CD4-positive, alpha-beta T cell treated with Interleukin-15 for 1 hour (primary cell): Measurements from ENCODE around the gene TTC7B.
"Not testable (repeated sequence)": the region's sequence is repeated elsewhere in the genome, so short reads cannot be mapped to it uniquely, and the experiment has no call there.

ENCODE experiments used
- DNase-seq: peaks from one replicate; pipeline ENCODE4 v3.0.0-alpha.2; 2020

The TTC7B gene

DNA sequence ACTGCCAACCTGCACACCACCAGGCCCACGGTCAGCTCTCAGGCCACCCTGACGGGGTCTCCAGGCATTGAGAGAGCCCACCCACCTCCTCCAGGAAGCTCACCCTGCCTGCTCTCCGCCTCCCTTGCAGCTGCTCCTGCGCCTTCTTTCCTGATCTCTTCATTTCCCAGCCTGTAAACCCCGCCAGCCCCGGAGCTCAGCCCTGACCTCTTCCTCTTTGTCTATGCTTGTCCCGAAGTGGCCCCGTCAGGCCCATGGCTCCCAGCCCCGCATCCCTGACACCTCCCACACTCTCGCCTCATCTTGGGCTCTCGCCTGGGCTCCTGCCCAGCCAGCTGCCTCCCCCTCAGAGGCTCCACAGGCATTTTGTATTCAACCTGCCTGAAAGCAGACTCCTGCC lies 280.1 kb downstream of the TTC7B start:
- DNase-seq, result no peak

DNA sequence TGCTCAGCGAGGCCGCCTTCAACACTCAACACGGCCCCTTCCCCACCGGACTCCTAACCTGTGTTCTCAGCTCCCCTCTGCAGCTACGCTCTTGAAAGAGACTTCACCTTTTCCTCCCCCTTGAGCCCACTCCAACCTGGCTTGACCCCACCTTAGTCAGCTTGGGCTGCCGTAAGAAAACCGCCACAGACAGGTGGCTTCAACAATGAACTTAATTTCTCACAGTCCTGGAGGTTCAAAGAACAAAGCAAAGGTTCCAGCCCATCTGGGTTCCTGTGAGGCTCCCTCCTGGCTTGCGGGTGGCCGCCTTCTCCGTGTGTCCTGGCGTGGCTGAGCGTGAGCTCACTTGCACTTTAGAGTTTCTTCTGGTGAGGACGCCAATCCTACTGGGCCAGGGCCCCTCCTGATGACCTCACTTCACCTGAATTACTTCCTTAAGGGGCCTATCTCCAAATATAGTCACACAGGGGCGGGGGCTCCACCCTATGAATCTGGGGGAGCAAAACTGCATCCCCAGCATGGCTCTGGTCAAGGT lies 280.6 kb downstream of the TTC7B start:
- no peak for DNase-seq

GRCh38 chr14:90534838-90535555 lies 281.2 kb downstream of the TTC7B start:
- DNase-seq, result no peak

GRCh38 chr14:90534091-90534837 lies 282.0 kb downstream of the TTC7B start:
- DNase-seq, result no peak

- no peak for DNase-seq
Observed at GRCh38 chr14:90533591-90534021, 282.6 kb downstream of the TTC7B start.

- no peak for DNase-seq
Observed at GRCh38 chr14:90532826-90533525, 283.3 kb downstream of the TTC7B start.

DNA sequence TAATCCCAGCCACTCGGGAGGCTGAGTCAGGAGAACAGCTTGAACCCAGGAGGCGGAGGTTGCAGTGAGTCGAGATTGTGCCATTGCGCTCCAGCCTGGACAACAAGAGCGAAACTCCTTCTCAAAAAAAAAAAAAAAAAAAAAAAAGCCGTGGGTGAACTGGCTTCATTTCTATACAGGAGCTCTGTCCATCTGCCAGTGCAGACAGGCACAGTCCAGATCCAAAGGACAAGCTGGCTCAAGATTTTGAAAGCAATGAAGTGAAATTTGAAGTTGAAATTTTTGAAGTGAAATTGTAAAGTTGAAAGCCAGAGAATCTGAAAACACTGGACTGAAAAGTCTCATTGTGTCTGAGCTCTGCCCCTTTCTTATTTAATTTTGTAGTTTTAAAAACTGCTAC lies 284.7 kb downstream of the TTC7B start:
- DNase-seq, result no peak

DNA sequence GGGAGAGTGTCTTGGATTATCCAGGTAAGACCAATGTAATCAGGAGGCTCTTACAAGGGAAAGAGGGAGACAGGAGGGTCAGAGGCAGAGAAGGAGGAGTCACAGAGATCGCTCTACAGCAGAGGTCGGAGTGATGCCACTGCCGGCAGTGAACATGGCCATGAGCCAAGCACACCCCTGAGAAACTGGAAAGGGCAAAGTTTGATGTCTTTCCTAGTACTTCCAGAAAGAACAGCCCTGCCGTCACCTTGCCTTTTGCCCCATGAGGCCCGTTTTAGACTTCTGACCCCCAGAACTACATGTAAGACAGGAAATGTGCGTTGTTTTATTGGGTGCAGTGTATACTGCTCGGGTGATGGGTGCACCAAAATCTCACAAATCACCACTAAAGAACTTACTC lies 285.7 kb downstream of the TTC7B start:
- DNase-seq, result no peak

DNA sequence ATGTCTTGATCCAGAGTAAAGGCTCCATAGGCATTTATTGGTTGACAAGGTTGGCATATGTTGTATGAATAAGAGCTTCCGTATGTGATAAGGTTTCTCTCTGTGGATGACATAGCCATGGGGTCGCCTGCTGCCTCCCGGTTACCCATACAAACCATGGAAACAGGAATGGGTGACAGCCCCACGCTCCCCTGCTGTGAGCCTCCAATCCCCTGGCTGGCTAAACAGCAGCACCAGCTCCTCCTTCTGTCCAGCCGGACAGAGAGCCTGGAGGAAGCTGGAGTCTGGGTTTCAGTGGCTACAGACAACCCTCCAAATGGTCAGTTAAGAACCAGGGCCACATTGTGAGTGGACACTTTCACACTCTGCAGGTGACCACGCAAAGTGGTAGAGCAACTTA lies 288.3 kb downstream of the TTC7B start:
- no peak for DNase-seq

DNA sequence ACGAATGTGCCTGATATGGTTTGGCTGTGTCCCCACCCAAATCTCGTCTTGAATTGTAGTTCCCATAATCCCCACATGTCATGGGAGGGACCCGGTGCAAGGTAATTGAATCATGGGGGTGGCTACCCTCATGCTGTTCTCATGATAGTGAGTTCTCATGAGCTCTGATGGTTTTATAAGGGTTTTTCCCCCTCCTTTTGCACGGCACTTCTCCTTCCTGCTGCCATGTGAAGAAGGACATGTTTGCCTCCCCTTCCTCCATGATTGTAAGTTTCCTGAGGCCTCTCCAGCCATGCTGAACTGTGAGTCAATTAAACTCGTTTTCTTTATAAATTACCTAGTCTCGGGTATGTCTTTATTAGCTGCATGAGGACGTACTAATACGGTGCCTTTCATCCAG lies 289.7 kb downstream of the TTC7B start:
- DNase-seq, result not testable (repeated sequence)

GRCh38 chr14:90525353-90526028 lies 290.7 kb downstream of the TTC7B start:
- DNase-seq, result not testable (repeated sequence)

DNA sequence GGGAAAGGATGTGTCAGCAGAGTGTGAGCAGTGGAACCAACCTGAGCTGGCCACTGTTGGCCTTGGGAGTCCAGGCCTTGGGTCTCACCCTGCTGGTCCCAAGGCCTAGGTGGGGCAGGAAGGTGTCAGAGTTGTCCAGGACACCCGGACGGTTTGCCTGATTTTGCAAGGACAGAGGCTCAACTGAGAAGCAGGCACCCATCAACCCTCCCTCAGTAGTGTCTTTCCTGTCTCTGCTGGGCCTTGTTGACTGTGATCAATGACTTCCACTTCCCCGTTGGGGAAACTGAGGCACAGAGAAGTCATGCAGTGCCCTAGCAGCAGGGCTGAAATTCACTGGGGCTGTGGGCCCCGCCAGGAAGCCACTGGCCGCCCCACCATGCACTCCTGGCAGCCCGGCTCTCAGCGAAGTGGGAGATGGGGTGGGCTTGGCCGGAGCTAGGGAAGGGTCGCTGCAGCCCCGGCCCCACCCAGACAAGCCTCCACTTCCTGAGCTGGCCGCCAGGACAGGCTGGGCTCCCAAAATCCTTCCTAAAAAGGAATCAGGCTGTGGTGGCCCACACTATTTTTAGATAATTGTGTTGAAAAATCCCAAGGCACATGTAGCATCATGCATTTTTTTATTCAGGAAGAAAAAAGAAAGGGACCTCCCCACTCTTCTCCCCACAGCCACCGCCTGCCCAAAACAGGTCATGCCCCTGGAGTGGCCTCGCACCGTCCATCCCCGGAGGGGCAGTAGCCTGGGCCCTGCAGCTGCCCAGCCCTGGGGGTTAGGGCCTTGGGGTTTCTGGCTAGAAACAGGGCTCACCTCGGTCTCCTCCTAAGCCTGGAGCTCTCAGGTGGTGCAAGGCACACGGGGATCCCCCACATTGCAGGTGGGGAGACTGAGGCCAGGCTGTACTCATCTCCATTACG lies 292.0 kb downstream of the TTC7B start:
- DNase-seq, result no peak

- DNase-seq, result no peak
Observed at GRCh38 chr14:90523544-90523943, 292.7 kb downstream of the TTC7B start.

GRCh38 chr14:90522571-90523191 lies 293.5 kb downstream of the TTC7B start:
- no peak for DNase-seq

GRCh38 chr14:90521930-90522483 lies 294.2 kb downstream of the TTC7B start:
- no peak for DNase-seq

DNA sequence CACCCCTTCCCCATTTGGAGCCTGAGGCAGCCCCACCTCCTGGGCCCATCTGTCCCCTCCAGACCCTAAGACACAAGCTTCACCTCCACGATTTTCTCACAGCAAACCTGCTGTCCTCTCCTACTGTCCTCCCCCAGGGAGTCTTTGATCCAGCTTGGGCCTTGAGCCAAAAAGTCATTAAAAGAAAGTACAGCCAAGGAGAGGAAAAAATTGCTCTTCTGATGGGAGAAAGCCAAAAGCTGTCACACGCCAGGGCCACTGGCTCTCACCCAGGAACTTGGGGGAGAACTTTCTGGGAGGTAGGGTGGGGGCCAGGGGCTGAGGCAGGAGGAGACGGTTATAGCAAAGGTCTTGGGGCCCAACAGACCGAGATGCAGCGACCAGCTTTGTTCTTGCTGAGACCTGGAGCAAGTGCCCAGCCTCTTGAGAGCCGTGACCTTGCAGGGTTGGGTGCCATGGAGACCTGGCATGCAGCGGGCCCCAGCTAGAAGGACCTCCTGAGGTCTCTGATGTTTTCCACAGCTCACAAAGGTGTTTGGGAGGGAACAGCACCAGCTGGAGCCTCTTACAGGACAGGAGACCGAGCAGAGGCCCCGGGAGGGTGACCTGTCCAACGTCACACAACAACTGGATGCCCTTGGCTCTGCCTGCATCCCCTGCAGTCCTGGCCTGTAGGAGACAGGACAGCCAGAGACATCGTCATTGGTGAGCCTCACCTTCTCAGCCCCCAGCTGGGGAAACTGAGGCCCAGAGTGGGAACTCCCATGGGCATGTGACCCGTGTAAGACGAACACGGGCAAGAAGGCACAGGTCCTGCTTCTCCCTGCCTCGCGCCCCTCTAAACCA lies 294.9 kb downstream of the TTC7B start:
- DNase-seq, result no peak

- DNase-seq, result no peak
Observed at GRCh38 chr14:90520326-90520725, 295.9 kb downstream of the TTC7B start.

GRCh38 chr14:90519262-90519920 lies 296.8 kb downstream of the TTC7B start:
- no peak for DNase-seq

DNA sequence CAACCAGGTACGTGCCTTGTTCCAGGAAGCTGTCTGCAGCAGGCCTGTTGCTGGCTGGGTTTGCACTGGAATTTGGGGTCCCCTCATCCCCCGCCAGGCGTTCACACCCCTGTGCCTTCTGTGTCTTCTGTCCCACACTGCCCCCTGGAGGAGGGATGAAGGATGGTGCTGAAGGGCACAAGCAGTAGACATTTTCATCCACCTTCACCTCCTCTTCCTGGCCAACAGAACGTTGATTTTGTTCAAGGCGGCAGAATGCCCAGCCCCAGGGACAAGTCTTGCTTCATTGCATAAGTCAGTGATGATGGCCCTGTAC lies 297.3 kb downstream of the TTC7B start:
- DNase-seq, result no peak
